ENCODE measurements around the gene HOXD3. TPM values are rescaled to one million over a fixed set of nuclear protein-coding genes. Genes with fewer than 3 reads are reported as not detected.

Gene HOXD3
- total RNA-seq, 1 experiment from 2014 or later = not detected

DNA sequence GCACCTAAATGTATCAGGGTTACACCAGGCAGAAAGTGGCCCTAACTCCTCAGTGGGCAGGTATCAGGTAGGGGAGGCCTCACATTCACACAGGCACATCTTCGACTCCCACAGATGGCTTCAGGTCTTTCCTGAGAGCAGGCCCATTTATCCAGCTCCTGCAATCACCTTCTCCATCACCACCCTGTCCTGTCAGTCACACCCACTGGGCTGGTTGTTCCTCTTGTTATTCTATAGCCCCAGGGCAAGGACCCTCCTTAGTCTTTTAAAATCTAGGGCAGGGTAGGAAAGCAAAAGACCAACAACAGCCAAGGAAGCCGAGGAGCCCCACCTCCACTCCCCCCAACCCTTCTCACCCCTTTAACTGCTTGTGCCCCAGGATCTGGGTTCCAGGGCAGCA is 14.8 kb upstream of the HOXD3 start:
- Histone ChIP-seq H3K9ac (ENCODE audit: extremely low read depth, insufficient read length, low read length) (no peak overlapping the region), H3K79me2 (ENCODE audit: insufficient read depth, low read length) (no peaks in the 10 kb centered on the region), H3K4ac (ENCODE audit: low read depth, low read length) (no peak overlapping the region), H4K8ac (replicated peaks; ENCODE audit: insufficient read length, low read depth, low read length) (no peak overlapping the region), H3K23ac (ENCODE audit: insufficient read length, low read depth, low read length) (no peak overlapping the region), H2BK5ac (ENCODE audit: insufficient read length, low read length) (no peak overlapping the region), H2BK20ac (ENCODE audit: low read depth, low read length, poor library complexity, severe bottlenecking) (no peak overlapping the region), H2BK12ac (ENCODE audit: insufficient read length, low read depth, low read length) (no peak overlapping the region), H4K5ac (ENCODE audit: insufficient read length, low read depth, low read length) (no peak overlapping the region), H4K20me1 (ENCODE audit: control insufficient read depth, insufficient read depth, insufficient read length) (no peaks in the 10 kb centered on the region), H4K91ac (ENCODE audit: insufficient read length, low read depth, low read length) (no peak overlapping the region), H2AK5ac (ENCODE audit: insufficient read length, low read length) (no peak overlapping the region), H3K14ac (ENCODE audit: insufficient read depth, low read length) (no peak overlapping the region), H3K4me1 (ENCODE audit: insufficient read depth, low read length) (no peaks in the 10 kb centered on the region), H3K27me3 (ENCODE audit: insufficient read depth, low read length) (peaks cover 86% of the 10 kb centered on the region), H3K23me2 (ENCODE audit: insufficient read length, low read depth, low read length, poor library complexity, severe bottlenecking) (no peaks in the 10 kb centered on the region), H3K4me2 (ENCODE audit: insufficient read depth, insufficient read length, low read length) (no peak overlapping the region), H3T11ph (ENCODE audit: low read length) (no peak overlapping the region), H3K27ac (ENCODE audit: insufficient read length, low read depth, low read length) (no peak overlapping the region), H2BK120ac (ENCODE audit: low read depth, low read length, poor library complexity, severe bottlenecking) (no peak overlapping the region), H3K56ac (ENCODE audit: insufficient read length, low read depth, low read length) (no peak overlapping the region), H3K79me1 (ENCODE audit: insufficient read depth, low read depth, low read length, poor library complexity, severe bottlenecking) (no peaks in the 10 kb centered on the region), H3K18ac (ENCODE audit: insufficient read length, low read depth, low read length) (no peak overlapping the region), H2AFZ (ENCODE audit: low read length) (no peak overlapping the region), H3K9me3 (ENCODE audit: control insufficient read depth, low read depth, low read length) (no peaks in the 10 kb centered on the region), H2BK15ac (ENCODE audit: low read depth, low read length) (no peak overlapping the region)
- H3K27ac Mint-ChIP-seq = no peak overlapping the region
- DNase-seq = no peak
- no peak for TF ChIP-seq CTCF (conservative IDR thresholded peaks at IDR 0.05)
- no peaks in the 10 kb centered on the region for H3K36me3 Mint-ChIP-seq (ENCODE audit: insufficient read depth in 1 of 3, low read depth in 3 of 3)
- no CpG with 5 or more reads among the region's 2 CpGs for WGBS (ENCODE audit: extremely low coverage, insufficient read length, low lambda C conversion rate)
- H3K9me3 Mint-ChIP-seq = peaks cover 0 to 6% of the 10 kb centered on the region in 2 experiments; a peak in 3 of 5 replicates
- H3K27me3 Mint-ChIP-seq (ENCODE audit: low read depth) = peaks cover 98% of the 10 kb centered on the region
- no peak overlapping the region for H3K4me3 Mint-ChIP-seq
- peaks cover 0 to 6% of the 10 kb centered on the region in 2 experiments; a peak in 1 of 4 replicates for H3K4me1 Mint-ChIP-seq

Data from H9 (cell line).